Ureter (tissue), 1 donor: Measurements from ENCODE around the gene FARSB. TPM values are rescaled to one million over a fixed set of nuclear protein-coding genes. Genes with fewer than 3 reads are reported as not detected.

ENCODE experiments used
- DNase-seq: peaks from one replicate; pipeline ENCODE4 v3.0.0-alpha.2; 2020; ENCODE audit warnings: low spot score
- total RNA-seq: library from RNA; stranded (reverse); gene quantifications from one replicate; pipeline ENCODE4 v1.2.4, GENCODE V29; 2023
- donor health status: DM: yes; HTN: yes; CAD: no.

Gene FARSB
- total RNA-seq, 1 donor from 2014 or later: 34.2 TPM

GRCh38 chr2:222663479-222663878 lies 7.6 kb upstream of the FARSB start:
- no peak for DNase-seq

GRCh38 chr2:222656526-222657446 lies 894 bp upstream of the FARSB start:
- no peak for DNase-seq

DNA sequence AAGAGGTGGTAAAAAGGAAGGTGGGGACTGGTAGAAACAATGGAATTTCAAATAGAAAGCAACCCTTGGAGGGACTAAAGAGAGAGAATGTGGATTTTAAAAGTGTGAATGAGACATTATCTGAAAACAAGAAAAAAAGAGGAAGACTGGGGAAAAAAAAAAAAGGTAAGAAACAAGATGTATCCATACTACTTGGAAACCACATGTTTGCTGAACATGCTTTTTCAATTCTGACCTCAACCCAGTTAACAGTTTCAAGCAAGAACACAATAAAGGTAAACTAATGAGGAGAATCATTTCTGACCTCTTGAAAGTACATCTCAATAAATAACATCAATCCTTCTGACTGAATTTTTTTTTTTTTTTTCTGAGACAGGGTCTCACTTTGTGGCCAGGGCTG lies 2.6 kb downstream of the FARSB start:
- DNase-seq: no peak

DNA sequence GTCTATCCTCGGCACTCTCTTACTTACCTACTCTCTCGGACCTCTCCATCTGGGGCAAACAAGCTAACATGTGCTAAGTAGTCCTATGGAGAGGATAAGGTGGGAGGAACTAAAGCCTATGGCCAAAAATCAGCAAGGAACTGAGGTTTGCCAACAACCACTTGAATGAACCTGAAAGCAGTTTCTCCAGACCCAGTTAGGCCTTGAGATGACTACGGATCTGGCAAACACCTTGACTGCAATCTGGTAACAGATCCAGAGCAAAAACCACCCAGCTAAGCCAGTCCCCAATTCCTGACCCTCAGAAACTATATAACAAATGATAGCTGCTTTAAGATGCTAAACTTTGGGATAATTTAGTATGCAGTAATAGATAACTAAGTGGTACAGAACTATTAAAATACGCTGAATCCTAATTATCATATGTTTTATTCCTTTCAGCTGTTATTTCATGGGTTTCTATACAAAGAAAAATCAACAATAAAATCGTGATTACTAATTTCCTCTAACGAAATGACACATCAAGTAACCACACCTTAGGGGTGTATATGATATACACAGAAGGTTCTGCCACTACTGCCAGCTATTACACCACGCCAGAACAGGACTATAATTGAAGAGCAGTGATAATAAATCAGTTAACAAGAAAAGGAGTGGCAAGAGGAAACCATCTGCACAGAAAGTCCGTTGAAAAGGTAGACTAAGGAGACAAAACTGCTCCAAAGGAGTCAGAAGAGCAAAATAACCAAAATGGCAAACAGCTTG lies 3.2 kb downstream of the FARSB start:
- no peak for DNase-seq

DNA sequence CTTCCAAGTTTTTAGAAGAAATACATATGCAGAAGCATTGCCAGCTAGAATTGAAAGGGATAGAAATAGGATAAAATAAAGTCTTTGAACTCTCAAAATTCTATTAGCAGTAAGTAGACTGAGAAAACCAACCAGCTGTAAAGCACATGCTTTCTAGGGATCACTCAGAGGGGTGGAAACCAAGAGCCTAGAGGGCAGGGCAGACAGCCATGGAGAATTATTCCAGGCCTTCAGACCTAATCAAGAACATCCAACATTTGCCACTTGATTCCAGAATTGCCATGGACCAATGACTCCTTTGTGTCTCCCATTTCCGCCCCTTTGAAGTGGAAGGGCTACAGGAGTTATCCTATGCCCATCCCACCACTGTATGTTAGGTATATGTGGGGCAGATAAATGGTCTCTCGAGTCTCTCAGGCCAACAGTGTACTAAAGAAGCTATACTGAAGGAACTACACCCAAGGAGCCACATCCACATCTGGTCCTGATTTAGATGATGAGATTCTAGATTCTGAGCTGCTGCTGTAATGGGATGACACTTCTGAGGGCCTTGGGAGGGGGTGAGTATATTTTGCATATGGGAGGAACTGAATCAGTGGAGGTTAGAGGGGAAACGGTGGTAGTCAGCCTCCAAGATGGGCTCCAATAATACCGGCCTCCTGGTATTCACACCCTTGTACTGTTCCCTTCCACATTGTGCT lies 4.0 kb downstream of the FARSB start:
- no peak for DNase-seq

DNA sequence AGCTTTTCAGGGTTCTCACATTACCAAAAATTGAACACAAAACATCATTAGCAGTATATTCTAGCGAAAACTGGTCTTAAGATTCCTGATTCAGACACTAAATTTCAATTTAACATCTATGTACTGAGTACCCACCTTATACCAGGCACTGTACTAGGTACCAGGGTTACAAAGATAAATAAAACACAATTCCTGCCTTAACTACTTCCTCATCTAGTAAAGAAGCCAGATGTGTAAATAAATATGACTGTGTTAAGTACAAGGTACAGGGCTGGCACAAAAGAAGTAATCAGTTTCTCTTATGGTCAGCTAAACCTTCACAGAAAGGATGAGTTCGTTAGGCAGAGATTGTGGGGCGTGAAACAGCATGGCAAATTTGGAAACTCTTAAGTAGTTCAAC lies 6.1 kb downstream of the FARSB start:
- DNase-seq: no peak

DNA sequence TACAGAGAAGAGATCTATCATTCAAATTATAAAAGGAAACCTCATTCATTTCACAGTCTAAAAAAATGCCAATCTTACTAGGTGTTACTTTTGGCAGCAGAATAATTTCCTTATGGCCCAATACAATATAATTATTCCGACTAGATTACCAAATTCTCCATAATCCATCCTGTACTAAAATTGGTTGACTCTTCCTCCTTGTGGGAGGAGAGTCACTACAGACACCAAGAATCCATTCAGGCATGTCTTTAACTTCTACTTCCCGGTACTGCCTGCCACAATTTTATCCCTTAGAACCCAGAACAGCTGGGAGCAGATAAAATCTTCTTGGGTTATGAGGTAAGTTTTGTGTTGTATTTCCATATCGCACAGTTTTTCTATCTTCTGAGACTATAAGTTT lies 9.9 kb downstream of the FARSB start:
- no peak for DNase-seq

DNA sequence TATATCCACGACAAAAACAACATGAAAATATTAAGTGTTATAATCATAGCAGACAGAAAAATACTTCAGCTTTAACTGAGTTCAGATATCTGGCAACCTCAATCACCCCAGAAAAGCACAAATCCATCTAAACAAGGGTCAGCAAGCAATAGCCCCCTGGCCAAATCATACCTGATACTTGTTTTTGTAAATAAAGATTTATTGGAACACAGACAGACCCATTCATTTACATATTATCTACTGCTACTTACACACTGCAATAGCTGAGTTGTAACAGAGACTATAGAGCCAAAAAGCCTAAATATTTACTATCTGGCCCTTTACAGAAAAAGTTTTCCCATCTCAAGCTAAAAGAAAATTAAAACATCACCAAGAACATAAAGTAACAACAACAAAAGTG lies 12.8 kb downstream of the FARSB start:
- no peak for DNase-seq

DNA sequence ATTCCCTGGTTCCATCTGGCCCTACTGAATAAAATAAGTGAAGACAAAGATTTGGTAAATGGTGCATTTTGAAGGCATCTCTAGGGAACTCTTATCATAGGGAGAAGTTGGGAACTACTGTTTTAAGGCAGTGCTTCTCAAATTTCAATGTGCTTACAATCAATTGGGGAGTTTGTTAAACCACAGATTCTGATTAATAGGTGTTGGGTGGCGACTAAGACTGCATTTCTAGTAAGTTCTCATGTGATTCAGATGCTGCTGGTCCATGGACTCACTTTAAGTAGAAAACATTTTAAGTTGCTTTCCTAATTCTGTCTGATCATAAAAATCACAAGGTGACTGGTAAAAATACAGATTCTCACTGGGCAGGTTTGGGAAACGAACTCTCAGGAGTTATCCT lies 14.6 kb downstream of the FARSB start:
- DNase-seq: no peak

DNA sequence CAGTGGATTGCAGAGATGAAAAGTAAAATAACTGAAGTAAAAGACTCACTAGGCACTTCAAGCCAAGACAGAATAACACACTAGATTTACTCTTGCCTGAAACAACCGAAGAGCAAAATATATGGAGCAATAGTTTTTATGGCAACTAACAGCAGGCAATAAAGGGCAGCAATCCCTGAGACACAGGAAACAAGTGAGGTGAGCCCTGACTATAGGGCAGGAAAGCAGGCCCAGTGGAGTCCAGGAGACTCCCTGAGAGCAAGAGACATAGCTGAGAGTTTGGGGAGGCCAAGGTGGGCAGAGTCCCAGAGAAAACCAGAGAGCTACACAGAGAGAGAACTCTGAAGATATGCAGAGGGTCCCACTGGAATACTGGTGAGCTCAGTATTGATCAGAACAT lies 18.8 kb downstream of the FARSB start:
- no peak for DNase-seq

DNA sequence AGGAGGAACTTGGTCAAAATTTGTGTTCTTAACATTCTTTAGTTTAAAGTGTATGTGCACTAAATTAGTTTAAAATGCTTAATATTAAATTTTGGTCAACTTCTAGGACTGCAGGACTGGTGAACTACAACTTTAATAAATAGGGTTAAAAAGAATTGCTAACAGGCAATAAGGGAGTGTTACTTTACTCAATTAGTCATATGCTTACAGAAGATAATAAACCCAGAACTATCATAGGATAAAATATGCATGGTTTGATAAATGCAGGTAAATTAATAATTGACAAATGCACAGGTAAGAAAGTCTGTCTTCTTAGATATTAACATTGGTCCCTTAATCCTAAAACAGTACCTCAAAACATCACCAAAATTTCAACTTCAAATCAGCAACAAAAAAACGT lies 20.6 kb downstream of the FARSB start:
- no peak for DNase-seq

- DNase-seq: no peak
These were observed 28.1 kb downstream of the FARSB start for GRCh38 chr2:222627764-222628163.

DNA sequence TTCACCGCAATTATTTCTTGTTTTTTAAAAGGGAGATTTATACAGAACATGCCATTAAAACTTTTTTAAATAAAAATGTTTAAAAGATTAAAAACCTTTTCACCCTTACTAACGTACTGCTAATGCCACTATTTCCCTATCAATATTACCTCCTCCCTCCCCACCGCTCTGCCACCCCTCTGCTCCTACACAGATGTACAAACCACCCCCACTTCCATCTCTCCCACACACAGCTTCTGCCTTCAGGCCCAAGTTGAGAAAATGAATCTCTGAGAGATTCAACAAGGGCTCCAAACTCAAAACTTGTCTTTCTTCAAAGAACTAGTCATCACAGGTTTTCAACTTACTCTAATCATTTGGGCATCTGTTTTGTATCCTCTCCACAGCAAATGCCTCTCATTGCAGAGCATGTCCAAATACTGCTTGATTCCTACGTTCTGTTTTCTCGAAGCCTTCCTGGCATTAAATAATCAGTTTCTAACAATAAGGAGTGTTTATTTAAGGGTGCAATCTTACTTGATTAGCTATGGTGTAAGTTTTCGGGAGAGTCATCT lies 32.1 kb downstream of the FARSB start:
- no peak for DNase-seq

- DNase-seq: no peak
These were observed 33.0 kb downstream of the FARSB start for GRCh38 chr2:222622910-222623309.

- no peak for DNase-seq
These were observed 34.0 kb downstream of the FARSB start for GRCh38 chr2:222621893-222622292.

- DNase-seq: no peak
These were observed 40.6 kb downstream of the FARSB start for GRCh38 chr2:222615320-222615719.

GRCh38 chr2:222613715-222614331 lies 42.1 kb downstream of the FARSB start:
- no peak for DNase-seq

DNA sequence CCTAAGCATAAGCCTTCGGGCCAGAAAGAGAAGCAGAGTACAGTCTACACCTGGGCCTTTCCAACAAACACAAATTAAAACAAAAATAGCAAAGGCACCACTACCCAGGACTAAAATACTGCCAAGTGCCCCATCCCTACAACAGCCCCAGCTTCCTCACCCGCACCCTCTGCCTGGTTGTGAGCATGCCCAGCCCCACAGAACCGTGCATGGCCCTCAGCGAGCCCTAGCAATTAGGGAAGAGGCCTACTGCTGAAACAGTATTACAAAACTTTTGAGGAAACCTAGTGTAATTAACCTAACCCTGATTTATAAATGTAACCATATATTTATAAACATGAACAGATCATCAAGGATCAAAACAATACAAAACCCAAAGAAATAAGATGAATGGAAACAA lies 44.2 kb downstream of the FARSB start:
- DNase-seq: no peak

- no peak for DNase-seq
These were observed 45.1 kb downstream of the FARSB start for GRCh38 chr2:222610746-222611145.

DNA sequence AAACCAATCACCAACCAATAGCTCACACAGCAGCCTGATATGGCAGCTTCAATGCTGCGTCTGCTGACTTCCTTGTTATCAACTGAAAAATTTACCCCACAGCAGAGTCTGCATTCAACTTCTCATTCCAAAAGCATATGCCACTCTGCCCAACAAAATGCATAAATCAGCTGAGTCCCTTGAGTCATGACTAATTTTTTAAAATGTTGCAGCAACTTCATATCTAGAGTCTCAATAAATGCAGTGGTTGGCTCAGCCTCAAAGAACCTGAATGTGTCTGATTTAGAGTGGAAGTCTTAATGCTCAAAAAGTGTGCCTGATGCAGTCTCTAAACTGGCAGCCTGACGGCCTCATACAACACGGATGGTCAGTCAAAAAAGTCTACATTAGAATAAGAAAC lies 46.5 kb downstream of the FARSB start:
- no peak for DNase-seq

- no peak for DNase-seq
These were observed 47.8 kb downstream of the FARSB start for GRCh38 chr2:222608081-222608480.

- DNase-seq: no peak
These were observed 49.6 kb downstream of the FARSB start for GRCh38 chr2:222606306-222606705.
